SK-N-SH treated with all-trans-retinoic acid at 6 μM for 48 hours (cell line): ENCODE results near the gene SPAG7.

Source experiments
- ATAC-seq: fragments of 200-7000 bp; cut with Tn5 transposase; 3 replicates; pipeline ENCODE4 v1.9.1; 2020; ENCODE audit warnings: mild to moderate bottlenecking, moderate library complexity
- BACH2 ChIP-seq: fragments of 250-450 bp; sonication (Bioruptor Pico); IDR thresholded peaks from 2 replicates; pipeline ENCODE4 v1.9.0; 2021; ENCODE audit warnings: mild to moderate bottlenecking, borderline replicate concordance
- CSDC2 ChIP-seq: fragments of 250-450 bp; sonication (Bioruptor Pico); IDR thresholded peaks from 2 replicates; pipeline ENCODE4 v1.5.0; 2020; ENCODE audit warnings: mild to moderate bottlenecking, moderate library complexity
- GLIS3 ChIP-seq: fragments of 250-450 bp; sonication (Bioruptor Pico); IDR thresholded peaks from 2 replicates; pipeline ENCODE4 v1.5.0; 2020; ENCODE audit warnings: mild to moderate bottlenecking, moderate library complexity
- PATZ1 ChIP-seq: fragments of 250-450 bp; sonication (Bioruptor Pico); IDR thresholded peaks from 2 replicates; pipeline ENCODE4 v1.8.0; 2020; ENCODE audit warnings: mild to moderate bottlenecking, moderate library complexity, borderline replicate concordance
- POU6F1 ChIP-seq: fragments of 250-450 bp; sonication (Bioruptor Pico); IDR thresholded peaks from 2 replicates; pipeline ENCODE4 v1.8.0; 2021; ENCODE audit warnings: low read depth, mild to moderate bottlenecking, moderate library complexity, borderline replicate concordance
- RARB ChIP-seq: fragments of 250-450 bp; sonication (Bioruptor Pico); IDR thresholded peaks from 2 replicates; pipeline ENCODE4 v1.8.0; 2021; ENCODE audit warnings: mild to moderate bottlenecking, moderate library complexity
- TOX ChIP-seq: fragments of 250-450 bp; sonication (Bioruptor Pico); IDR thresholded peaks from 2 replicates; pipeline ENCODE4 v1.8.0; 2021; ENCODE audit warnings: mild to moderate bottlenecking, moderate library complexity, borderline replicate concordance
- TSHZ2 ChIP-seq: fragments of 250-450 bp; sonication (Bioruptor Pico); IDR thresholded peaks from 2 replicates; pipeline ENCODE4 v1.5.0; 2020; ENCODE audit warnings: mild to moderate bottlenecking, moderate library complexity
- ZFP3 ChIP-seq: fragments of 250-450 bp; sonication (Bioruptor Pico); IDR thresholded peaks from 2 replicates; pipeline ENCODE4 v1.5.0; 2020; ENCODE audit warnings: mild to moderate bottlenecking, moderate library complexity
- ZFP30 ChIP-seq: fragments of 450-650 bp; formaldehyde crosslinking; IDR thresholded peaks from 2 replicates; pipeline ENCODE4 v1.5.0; 2022; ENCODE audit warnings: mild to moderate bottlenecking, moderate library complexity
- ZNF565 ChIP-seq: fragments of 450-650 bp; formaldehyde crosslinking; conservative IDR thresholded peaks from 2 replicates; pipeline ENCODE4 v1.5.0; 2020; ENCODE audit warnings: low read depth, mild to moderate bottlenecking, moderate library complexity
- ZNF8 ChIP-seq: fragments of 450-650 bp; formaldehyde crosslinking; IDR thresholded peaks from 2 replicates; pipeline ENCODE4 v1.5.0; 2020; ENCODE audit warnings: mild to moderate bottlenecking, moderate library complexity
- TF ChIP-seq, protein P1 (sequence below): fragments of 250-450 bp; sonication (Bioruptor Pico); IDR thresholded peaks from 2 replicates; pipeline ENCODE4 v1.5.1; 2021; ENCODE audit warnings: mild to moderate bottlenecking, moderate library complexity
- TF ChIP-seq, protein P2 (sequence below): fragments of 250-450 bp; sonication (Bioruptor Pico); IDR thresholded peaks from 2 replicates; pipeline ENCODE4 v1.5.1; 2020; ENCODE audit warnings: low read depth, mild to moderate bottlenecking, moderate library complexity

Gene SPAG7

DNA sequence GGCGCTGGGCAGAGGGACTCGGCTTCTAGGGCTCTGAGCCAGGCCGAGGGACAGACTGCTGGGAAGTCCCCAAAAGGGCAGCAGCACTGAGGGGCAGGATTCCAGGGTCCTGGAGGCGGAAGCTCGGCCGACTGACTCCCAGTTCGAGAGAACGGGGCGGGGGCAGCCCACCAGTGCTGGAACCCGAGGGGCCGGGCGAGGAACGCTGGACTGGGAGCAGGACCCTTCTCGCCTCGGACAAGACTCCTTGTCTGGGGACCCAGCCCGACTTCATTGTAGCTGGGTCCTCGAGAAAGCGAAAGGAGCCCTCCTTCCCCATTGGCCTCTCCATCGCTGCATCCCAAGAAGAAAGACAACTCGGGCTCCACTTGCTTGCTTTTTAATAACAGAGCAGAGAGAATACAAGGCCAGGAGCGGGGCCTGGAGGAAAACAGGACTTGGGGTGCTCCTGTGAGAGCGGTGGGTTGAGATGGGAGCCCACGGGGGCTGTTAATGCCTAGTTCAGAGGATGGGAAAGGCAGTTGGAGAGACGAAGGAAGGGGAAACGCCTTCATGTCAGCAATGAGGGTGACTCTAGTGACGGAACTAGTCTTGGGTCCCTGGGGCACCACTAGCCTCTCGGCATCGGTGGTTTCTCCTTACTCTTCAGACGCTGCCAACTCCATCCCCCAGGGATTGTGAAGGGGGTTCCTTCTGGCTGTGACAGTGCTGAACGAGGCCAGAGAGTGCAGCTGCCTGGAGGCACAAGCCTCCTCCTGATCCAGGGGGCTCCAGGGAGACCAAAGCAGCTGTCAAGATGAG is 20.4 kb upstream of the SPAG7 start:
- ATAC-seq, result peak; percentile 43; the same call in 2 of the 3 replicates
- TF ChIP-seq ZFP3 (CRISPR knock-in tag), result no peak
- TF ChIP-seq, protein P1, sequence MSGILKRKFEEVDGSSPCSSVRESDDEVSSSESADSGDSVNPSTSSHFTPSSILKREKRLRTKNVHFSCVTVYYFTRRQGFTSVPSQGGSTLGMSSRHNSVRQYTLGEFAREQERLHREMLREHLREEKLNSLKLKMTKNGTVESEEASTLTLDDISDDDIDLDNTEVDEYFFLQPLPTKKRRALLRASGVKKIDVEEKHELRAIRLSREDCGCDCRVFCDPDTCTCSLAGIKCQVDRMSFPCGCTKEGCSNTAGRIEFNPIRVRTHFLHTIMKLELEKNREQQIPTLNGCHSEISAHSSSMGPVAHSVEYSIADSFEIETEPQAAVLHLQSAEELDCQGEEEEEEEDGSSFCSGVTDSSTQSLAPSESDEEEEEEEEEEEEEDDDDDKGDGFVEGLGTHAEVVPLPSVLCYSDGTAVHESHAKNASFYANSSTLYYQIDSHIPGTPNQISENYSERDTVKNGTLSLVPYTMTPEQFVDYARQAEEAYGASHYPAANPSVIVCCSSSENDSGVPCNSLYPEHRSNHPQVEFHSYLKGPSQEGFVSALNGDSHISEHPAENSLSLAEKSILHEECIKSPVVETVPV (CRISPR knock-in tag), result no peak
- TF ChIP-seq GLIS3 (CRISPR knock-in tag), result no peak
- TF ChIP-seq POU6F1 (CRISPR knock-in tag), result no peak
- TF ChIP-seq, protein P2, sequence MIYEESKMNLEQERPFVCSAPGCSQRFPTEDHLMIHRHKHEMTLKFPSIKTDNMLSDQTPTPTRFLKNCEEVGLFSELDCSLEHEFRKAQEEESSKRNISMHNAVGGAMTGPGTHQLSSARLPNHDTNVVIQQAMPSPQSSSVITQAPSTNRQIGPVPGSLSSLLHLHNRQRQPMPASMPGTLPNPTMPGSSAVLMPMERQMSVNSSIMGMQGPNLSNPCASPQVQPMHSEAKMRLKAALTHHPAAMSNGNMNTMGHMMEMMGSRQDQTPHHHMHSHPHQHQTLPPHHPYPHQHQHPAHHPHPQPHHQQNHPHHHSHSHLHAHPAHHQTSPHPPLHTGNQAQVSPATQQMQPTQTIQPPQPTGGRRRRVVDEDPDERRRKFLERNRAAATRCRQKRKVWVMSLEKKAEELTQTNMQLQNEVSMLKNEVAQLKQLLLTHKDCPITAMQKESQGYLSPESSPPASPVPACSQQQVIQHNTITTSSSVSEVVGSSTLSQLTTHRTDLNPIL (CRISPR knock-in tag), result no peak
- no peak for TF ChIP-seq ZNF565
- TF ChIP-seq ZNF8 (CRISPR knock-in tag), result no peak
- TF ChIP-seq RARB, result no peak
- no peak for TF ChIP-seq ZFP30 (CRISPR knock-in tag)
- TF ChIP-seq TOX, result no peak
- no peak for TF ChIP-seq BACH2
- TF ChIP-seq TSHZ2 (CRISPR knock-in tag), result no peak
- no peak for TF ChIP-seq PATZ1 (CRISPR knock-in tag)

GRCh38 chr17:4986951-4987766 is 19.5 kb upstream of the SPAG7 start, which contains the start of gene CAMTA2:
CAMTA2 (minus strand) TSS chr17:4987675; CDS start chr17:4986222, 1,453 bp downstream.
- TF ChIP-seq, protein P1 (CRISPR knock-in tag), result no peak
- TF ChIP-seq ZNF8 (CRISPR knock-in tag) (no peak), ZFP3 (CRISPR knock-in tag) (0 out of 2 replicates have a peak, but pooled peaks have one; percentile 30), ZFP30 (CRISPR knock-in tag) (no peak), ZNF565 (no peak), RARB (no peak), PATZ1 (CRISPR knock-in tag) (no peak), CSDC2 (0 out of 2 replicates have a peak, but pooled peaks have one; percentile 5), GLIS3 (CRISPR knock-in tag) (no peak)
- TF ChIP-seq, all 23 proteins: peak for 2
- peak; percentile 93 for ATAC-seq
